HG03442 (cell line): ENCODE measurements around the gene CRCP.
"Not testable (repeated sequence)": the region's sequence is repeated elsewhere in the genome, so short reads cannot be mapped to it uniquely, and the experiment has no call there.

Source experiments
- ATAC-seq: cut with Tn5 transposase; IDR thresholded peaks from one replicate; pipeline ENCODE4 v1.9.1; 2021; ENCODE audit warnings: mild to moderate bottlenecking, moderate library complexity; ENCODE audit not compliant: unreplicated experiment

The CRCP gene

DNA sequence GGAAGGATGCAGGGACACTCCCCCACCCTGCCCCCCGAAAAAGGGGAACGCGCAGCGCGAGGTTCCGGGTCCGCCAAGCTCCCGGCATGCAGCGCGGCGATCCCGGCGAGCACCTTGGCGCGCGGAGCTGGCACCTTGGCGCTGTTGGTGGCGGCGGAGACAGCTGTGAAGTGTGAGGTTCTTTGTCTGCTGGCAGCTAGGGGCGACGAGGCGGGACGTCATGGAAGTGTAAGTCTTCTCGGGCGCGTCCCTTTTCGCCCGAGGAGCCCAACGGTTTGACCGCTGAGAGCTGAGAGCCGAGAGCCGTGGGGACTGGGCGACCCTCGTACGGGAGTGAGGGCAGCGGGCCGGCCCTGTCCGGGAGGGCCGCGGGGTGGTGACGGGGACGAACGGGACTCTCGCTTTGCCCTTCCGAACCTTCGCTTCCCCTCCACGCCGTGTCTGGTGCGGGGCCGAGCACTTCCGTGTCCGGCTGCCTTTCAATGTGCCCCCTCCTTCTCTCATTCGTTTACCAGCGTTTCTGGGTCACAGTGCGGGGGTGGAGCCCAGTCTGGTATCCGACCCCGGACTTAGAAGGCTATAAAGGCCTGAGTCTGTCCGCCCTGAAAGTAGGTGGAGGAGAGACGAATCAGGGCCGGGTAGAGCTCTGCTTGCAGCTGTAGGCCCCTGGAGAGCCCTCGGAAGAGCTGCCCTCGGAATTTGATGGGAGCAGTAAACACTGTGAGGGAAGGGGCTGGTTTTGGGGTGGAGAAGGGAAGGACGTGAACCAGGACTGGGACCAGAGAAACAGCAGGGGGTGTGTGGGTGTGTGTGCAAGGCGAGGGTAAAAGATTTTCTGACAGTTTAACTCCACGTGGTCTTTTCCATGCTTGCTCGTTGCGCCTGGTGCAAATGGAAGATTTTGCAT, at the start of gene CRCP:
CRCP (plus strand) TSS at position 105 of the 907 bp plus-strand sequence; CDS start at position 221, 116 bp downstream.
- peak; percentile 80 for ATAC-seq

DNA sequence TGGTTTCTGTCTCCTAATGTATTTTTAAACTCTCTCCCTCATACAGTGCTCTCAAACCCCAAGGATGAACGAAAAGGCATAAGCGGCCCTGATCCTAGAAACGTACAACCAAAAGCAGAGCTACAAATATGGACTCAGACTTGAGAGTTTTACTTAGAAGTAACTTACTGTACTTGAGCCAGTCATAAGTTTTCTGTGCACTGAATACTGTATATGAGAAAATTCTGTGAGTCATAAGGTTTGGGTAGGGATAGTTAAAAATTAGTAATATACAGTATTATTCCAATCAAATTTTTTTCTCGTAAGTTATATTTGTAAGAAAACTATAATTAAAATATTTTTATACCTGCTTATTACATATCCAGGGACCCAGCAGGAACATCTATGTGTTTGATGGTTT, 44.9 kb upstream of the CRCP start:
- no peak for ATAC-seq

DNA sequence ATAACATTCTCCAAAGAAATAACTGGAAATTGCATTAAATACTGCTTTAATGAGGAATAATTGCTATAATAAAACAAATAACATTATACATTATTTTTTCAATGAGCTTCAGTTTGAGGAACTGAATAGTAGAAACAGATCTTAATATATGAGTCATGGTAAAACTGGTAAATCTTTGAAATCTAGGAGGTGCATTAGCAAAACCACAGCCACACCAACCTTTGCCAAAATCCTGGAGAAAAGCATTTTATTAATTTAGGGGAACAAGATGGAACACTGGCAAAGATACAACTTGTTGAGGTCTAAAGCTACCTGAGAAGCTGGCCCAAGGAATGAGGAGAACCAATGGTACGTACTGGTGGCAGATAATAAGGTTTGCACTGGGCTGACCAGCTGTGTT, 44.4 kb upstream of the CRCP start:
- ATAC-seq, result no peak

DNA sequence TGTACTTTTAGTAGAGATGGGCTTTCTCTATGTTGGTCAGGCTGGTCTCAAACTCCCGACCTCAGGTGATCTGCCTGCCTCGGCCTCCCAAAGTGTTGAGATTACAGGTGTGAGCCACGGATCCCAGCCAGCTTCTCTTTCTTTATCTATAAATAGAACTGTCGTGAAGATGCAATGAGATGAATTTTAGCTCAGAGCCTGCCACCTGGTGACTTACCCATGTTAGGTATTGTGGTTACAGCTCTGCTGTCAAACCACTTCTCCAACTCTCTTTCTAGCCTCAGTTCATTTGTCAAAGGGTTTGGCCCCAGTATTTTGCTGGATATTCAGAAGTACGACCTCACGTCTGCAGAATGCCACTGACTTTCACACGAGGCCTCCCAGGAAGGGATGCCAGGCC, 42.4 kb upstream of the CRCP start:
- not testable (repeated sequence) for ATAC-seq

DNA sequence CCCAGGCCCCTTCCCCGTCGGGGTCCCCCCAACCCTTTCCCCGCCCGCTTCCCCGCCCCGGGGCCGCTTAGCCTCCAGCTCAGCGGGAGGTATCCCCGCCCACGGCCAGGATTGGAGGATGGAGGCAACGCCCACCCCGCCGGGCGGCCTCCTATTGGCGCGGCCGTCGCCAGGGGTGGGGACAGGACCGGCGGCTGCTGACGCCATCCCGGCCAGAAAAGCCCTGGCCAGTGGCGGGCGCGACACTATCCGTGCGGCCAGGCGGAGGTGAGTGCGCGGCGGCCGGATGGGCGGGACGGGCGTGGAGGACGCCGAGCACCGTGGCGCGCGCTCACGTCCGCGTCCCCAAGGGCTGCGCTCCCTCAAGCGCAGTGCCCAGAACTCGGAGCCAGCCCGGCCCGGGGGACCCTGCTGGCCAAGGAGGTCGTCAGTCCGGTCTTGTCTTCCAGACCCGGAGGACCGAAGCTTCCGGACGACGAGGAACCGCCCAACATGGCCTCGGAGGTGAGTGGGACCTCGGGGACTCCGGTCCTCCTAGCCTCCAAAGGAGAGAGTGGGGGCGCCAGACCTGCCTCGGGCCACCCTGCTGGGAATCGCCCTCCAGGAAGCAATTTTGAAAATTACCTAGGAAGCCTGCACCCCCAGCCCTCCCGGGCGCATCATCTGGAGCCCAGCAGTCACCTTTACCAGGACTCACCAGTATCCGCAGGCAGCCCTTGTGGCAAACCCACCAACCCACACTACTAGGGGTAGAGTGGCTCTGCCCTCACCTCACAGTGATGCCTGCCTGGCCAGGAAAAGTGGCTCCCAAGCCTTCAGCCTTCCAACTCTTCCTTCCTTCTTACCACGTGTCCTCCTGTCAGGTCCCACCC, 38.8 kb upstream of the CRCP start, which contains the start of gene ASL:
ASL (plus strand) TSS at position 230 of the 872 bp plus-strand sequence; CDS start at position 493, 263 bp downstream.
- ATAC-seq, result peak; percentile 99

DNA sequence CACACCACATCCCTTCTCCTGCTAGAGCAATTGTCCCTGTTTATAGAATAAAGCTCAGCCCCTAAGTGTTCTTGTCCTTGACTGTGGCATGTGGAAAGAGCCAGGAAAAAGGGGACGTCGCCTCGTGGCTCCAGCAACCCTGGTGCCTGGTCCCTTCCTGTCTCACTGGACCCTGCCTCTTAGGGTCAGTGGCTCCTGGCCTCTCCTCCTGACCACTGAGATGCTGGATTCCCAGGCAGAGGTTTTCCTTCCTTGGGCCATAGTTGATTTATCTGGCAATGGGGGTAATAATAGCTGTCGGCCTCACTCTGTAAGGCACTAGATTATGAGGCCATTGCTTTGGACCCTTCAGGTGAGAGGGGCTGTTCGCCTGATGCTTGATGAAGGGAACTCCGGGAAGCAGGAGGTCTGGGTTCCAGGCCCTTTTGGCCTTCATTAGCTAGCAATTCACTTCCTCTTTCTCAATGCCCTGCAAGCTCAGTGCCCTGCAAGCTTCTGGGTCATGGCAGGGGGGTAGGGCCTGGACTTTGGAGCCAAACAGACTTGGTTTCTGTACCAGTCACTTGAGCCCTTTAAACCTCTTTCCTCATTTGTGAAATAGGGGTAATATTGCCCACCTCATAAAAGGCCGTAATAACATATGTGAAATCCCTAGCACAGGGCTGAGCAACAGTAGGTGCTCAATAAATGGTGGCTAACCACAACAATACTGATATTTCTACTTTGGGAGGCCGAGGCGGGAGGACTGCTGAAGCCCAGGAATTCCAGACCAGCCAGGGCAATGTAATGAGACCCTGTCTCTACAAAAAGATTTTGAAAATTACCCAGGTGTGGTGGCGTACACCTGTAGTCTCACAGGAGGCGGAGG, 38.0 kb upstream of the CRCP start:
- no peak for ATAC-seq

DNA sequence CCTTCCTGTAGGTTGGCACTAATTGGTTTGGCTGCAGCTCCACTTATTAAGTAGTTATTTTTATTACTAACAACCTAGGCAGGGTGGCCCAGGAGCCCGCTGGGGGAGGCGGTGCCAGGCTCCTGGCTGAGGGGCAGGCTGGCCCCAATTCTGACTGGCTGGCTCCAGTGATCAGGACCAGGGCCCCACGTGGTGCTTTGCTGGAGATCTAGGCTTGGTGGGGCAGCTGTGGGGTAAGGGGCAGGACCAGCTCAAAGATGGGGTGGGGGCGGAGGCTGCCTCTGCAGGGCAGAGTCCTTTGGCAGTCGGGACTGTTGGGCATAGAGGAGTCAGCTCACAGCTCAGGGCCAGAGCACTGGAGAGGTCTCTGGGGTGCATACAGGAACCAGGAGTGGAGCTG, 36.6 kb upstream of the CRCP start:
- ATAC-seq, result no peak

DNA sequence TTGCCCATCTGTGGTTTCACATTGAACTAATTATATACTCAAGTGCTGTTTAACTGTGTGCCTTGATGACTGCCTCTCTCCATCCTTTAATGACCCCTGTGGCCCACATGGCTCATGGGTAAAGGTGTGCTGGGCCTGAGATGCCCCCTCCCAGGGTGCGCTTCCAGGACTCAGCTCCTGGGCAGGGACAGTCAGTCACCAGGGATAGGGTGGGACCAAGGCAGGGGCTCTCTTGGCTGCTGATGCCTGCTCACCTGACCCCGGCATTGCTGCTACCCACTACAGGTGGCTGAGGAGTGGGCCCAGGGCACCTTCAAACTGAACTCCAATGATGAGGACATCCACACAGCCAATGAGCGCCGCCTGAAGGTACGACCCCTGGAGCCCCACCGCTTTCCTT, 32.6 kb upstream of the CRCP start:
- no peak for ATAC-seq

DNA sequence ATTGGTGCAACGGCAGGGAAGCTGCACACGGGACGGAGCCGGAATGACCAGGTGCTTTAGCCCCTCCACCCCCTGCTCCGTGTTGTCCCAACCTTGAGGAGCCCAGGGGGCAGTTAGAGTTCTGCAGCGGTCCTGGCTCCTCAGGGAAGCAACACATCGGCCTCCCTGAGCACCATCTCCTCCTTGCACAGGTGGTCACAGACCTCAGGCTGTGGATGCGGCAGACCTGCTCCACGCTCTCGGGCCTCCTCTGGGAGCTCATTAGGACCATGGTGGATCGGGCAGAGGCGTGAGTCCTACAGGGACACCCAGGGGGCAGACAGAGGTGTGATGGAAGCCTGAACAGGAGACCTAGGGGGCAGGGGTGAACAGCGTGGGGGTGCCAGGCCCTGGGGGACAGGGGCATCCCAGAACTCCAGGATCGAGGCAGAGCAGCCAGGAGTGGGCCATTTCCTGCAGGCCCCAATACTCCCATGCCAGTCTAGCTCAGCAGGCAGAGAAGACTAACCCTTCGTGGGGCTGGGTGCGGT, 31.7 kb upstream of the CRCP start:
- ATAC-seq, result no peak

DNA sequence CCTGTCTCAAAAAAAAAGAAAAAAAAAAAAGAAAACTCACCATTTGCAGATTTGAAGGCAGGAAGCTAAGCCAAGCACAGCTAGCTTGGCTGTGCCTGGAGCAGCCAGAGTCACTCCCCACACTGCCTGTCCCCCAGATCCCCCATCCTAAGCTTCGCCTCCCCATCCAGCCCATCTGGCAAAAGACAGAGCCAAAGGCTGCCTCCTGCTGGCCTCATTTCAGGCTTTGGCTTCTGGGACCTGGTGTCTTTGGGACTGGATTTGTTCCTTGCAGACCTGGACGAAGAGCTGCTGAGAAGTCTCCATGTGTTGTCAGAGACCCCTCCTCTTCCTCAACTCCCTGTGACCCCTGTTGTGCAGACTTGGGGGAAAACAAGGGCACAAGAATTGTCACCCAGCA, 31.0 kb upstream of the CRCP start:
- no peak for ATAC-seq

DNA sequence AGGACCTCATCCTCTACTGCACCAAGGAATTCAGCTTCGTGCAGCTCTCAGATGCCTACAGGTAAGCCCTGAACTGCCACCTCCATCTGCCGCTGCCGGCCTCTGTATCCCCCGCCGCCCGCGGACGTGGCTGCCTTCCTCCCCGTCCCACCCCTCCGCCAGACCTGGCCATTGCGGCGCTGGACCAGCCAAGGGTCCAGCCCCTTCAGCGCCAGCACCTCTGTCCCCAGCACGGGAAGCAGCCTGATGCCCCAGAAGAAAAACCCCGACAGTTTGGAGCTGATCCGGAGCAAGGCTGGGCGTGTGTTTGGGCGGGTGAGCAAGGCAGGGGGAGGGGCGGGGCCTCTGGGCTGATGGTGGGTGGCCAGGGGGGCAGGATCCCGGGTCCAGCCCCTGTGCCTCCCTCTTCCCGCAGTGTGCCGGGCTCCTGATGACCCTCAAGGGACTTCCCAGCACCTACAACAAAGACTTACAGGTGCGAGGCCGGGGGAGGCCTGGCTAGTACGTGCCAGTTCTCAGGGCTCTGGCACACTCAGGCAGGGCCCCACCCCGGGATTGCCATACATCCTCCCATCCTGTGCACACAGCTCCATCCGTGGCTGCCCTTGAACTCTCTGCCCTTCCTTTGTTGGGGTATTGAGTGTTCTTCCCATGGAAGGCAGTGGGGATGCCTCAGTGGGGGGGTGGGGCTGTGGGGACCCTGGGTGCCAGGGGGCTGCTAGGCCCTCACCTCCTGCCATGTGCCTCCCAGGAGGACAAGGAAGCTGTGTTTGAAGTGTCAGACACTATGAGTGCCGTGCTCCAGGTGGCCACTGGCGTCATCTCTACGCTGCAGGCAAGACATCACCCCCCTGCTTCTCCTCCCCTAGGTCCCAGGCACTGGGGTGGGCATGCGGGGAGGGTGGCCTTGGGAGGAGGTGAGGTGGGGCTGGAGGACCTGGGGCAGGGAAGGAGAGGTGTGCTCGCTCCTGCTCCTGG, 25.5 kb upstream of the CRCP start:
- no peak for ATAC-seq

DNA sequence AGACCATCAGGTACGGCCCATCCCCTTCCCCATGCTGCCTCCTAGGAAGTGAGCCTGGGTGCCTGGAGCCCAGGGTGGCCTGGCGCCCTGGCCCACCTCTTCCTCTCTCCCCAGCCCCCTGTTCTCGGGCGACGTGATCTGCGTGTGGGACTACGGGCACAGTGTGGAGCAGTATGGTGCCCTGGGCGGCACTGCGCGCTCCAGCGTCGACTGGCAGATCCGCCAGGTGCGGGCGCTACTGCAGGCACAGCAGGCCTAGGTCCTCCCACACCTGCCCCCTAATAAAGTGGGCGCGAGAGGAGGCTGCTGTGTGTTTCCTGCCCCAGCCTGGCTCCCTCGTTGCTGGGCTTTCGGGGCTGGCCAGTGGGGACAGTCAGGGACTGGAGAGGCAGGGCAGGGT, 22.0 kb upstream of the CRCP start:
- ATAC-seq, result no peak

DNA sequence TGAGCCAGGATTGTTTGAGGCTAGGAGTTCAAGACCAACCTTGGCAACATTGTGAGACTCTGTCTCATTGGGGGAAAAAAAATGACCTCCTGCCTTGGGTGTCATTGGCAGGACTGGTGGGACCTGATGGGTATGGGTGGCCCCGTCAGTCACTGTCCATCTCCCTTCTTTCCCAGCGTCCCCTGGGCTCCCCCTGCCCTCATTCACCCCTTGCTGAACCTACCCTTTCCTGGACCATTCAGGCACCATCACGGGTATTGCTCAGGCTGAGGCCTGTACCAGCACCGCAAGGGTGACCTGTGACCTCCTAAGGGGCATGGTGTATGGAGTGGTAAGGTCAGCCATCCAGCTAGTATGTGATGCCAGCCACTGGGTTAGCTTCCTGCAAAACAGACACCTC, 19.6 kb upstream of the CRCP start:
- no peak for ATAC-seq

DNA sequence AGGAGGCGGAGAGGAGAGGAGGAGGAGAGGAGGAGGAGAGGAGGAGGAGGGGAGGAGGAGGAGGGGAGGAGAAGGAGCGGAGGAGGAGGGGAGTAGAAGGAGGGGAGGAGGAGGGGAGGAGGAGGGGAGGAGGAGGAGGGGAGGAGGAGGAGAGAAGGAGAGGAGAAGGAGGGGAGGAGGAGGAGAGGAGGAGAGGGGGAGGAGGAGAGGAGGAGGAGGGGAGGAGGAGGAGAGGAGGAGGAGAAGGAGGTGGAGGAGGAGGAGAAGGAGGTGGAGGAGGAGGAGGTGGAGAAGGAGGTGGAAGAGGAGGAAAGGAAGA, 15.5 kb upstream of the CRCP start:
- ATAC-seq, result no peak

DNA sequence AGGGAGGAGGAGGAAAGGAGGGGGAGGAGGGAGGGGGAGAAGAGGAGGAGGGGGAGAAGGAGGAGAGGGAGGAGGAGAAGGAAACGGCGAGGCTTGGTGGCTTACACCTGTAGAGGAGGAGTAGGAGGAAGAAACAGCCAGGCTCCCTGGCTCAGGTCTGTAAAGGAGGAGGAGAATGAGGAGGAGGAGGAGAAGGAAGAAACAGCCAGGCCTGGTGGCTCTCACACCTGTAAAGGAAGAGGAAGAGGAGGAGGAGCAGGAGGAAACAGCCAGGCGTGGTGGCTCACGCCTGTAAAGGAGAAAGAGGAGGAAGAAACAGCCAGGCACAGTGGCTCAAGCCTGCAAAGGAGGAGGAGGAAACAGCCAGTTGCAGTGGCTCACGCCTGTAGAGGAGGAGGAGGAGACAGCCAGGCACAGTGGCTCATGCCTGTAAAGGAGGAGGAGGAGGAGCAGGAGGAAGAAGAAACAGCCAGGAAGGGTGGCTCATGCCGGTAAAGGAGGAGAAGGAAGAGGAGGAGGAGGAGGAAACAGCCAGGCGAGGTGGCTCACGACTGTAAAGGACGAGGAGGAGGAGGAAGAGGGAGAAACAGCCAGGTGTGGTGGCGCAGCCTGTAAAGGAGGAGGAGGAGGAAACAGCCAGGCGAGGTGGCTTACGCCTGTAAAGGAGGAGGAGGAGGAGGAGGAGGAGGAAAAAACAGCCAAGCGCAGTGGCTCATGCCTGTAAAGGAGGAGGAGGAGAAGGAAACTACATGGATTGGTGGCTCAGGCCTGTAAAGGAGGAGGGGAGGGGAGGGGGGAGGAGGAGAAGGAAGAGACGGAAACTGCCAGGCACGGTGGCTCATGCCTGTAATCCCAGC, 14.9 kb upstream of the CRCP start:
- ATAC-seq, result peak; percentile 59

DNA sequence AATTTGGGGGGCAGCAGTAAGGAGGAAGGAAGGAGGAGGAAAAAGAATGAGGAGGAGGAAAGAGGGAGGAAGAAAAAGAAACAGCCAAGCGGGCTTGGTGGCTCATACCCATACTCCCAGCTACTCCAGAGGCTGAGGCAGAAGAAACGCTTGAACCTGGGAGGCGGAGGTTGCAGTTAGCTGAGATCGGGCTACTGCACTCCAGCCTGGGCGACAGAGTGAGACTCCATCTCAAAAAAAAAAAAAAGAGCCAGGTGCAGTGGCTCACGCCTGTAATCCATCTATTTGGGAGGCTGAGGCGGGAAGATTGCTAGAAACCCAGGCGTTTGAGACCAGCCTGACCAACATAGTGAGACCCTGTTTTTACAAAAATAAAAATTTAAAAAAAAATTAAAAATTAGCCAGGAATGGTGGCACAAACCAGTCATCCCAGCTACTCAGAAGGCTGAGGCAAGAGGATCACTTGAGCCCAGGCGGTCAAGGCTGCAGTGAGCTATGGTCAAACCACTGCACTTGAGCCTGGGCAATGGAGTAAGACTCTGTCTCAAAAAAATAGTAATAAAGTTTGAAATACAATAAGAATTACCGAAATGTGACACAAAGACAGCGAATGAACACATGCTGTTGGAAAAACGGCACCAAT, 14.1 kb upstream of the CRCP start:
- no peak for ATAC-seq

DNA sequence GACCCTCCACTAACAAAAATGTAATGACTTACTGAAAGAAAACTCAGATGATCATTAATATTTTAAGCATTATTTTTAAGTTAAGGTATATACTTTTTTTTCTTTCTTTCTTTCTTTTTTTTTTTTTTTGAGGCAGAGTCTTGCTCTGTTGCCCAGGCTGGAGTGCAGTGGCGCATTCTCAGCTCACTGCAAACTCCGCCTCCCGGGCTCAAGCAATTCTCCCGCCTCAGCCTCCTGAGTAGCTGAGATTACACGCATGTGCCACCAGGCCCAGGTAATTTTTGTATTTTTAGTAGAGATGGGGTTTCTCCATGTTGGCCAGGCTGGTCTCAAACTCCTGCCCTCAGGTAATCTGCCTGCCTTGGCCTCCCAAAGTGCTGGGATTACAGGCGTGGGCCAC, 12.5 kb upstream of the CRCP start:
- not testable (repeated sequence) for ATAC-seq

DNA sequence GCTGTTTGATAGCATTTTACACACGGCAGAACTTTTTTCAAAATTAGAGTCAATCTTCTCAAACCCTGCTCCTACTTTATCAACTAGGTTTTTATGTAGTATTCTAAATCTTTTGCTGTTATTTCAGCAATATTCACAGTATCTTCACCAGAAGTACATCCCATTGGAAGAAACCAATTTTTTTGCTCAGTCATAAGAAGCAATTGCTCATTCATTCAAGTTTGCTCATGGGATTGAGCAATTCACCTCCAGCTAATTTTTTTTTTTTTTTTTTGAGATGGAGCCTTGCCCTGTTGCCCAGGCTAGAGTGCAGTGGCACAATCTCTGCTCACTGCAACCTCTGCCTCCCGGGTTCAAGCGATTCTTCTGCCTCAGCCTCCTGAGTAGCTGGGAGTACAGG, 10.7 kb upstream of the CRCP start:
- ATAC-seq, result not testable (repeated sequence)
